Liver (tissue), 9 donors: ENCODE data around the gene HSFX4. TPM values are rescaled to one million over a fixed set of nuclear protein-coding genes. Genes with fewer than 3 reads are reported as not detected.

Source experiments
- DNase-seq: peaks from one replicate; pipeline ENCODE4 v3.0.0-alpha.2; 2017; ENCODE audit warnings: low spot score
- H3K27ac ChIP-seq, 2 donors: one replicate each; pipeline ENCODE4 v1.7.0; 2013; ENCODE audit warnings: inconsistent platforms in 2 of 2, low read length in 2 of 2, control low read depth in 1 of 2, low read depth in 1 of 2, mild to moderate bottlenecking in 1 of 2
- H3K27me3 ChIP-seq, 4 donors: one replicate each; pipeline versions ENCODE4 v1.6.1 to v1.7.0; 2013; ENCODE audit warnings: low read length in 3 of 4, inconsistent platforms in 1 of 4, mild to moderate bottlenecking in 1 of 4, moderate library complexity in 1 of 4; ENCODE audit not compliant: control insufficient read depth in 4 of 4, insufficient read depth in 4 of 4
- H3K36me3 ChIP-seq, 4 donors: one replicate each; pipeline versions ENCODE4 v1.6.1 to v1.7.0; 2013; ENCODE audit warnings: low read length in 3 of 4, mild to moderate bottlenecking in 3 of 4, low read depth in 1 of 4, moderate library complexity in 1 of 4; ENCODE audit not compliant: control insufficient read depth in 4 of 4, insufficient read depth in 3 of 4
- H3K4me1 ChIP-seq, 4 donors: one replicate each; pipeline versions ENCODE4 v1.6.1 to v1.7.0; 2013; ENCODE audit warnings: low read length in 3 of 4, mild to moderate bottlenecking in 3 of 4, moderate library complexity in 1 of 4; ENCODE audit not compliant: control insufficient read depth in 4 of 4, insufficient read depth in 4 of 4
- H3K4me3 ChIP-seq, 3 donors: one replicate each; pipeline versions ENCODE4 v1.6.1 to v1.7.0; 2013; ENCODE audit warnings: low read length in 3 of 3, control low read depth in 1 of 3, low read depth in 1 of 3, mild to moderate bottlenecking in 1 of 3
- H3K9ac ChIP-seq, 2 donors: one replicate each; pipeline ENCODE4 v1.7.0; 2013; ENCODE audit warnings: low read length in 2 of 2, mild to moderate bottlenecking in 2 of 2, moderate library complexity in 2 of 2, control low read depth in 1 of 2, low read depth in 1 of 2
- H3K9me3 ChIP-seq, 4 donors: one replicate each; pipeline versions ENCODE4 v1.6.1 to v1.7.0; 2013; ENCODE audit warnings: low read length in 3 of 4; ENCODE audit not compliant: control insufficient read depth in 4 of 4
- ATF3 ChIP-seq: IDR thresholded peaks from 2 replicates; pipeline ENCODE4 v1.6.1; 2016; ENCODE audit warnings: antibody characterized with exemption
- CTCF ChIP-seq: fragments of 150-350 bp; IDR thresholded peaks from 2 replicates; pipeline ENCODE4 v1.5.1; 2017; ENCODE audit warnings: improper control_type of control experiment, low read depth, low read length; ENCODE audit not compliant: missing input control
- EGR1 ChIP-seq, 2 donors: IDR thresholded peaks; 2 replicates each; pipeline ENCODE4 v1.6.1; 2016 to 2018; ENCODE audit warnings: antibody characterized with exemption in 2 of 2, low read depth in 2 of 2
- FOXA1 ChIP-seq: IDR thresholded peaks from 2 replicates; pipeline ENCODE4 v1.6.1; 2016; ENCODE audit warnings: antibody characterized with exemption
- FOXA2 ChIP-seq: IDR thresholded peaks from 2 replicates; pipeline ENCODE4 v1.6.1; 2016; ENCODE audit warnings: antibody characterized with exemption
- GABPA ChIP-seq, 2 donors: IDR thresholded peaks in 1 of 2; conservative IDR thresholded peaks in 1 of 2; 2 replicates each; pipeline ENCODE4 v1.6.1; 2016; ENCODE audit warnings: antibody characterized with exemption in 2 of 2, mild to moderate bottlenecking in 1 of 2, moderate library complexity in 1 of 2
- HNF4A ChIP-seq, 2 donors: conservative IDR thresholded peaks; 2 replicates each; pipeline ENCODE4 v1.6.1; 2016; ENCODE audit warnings: antibody characterized with exemption in 2 of 2, mild to moderate bottlenecking in 2 of 2
- HNF4G ChIP-seq: IDR thresholded peaks from 2 replicates; pipeline ENCODE4 v1.6.1; 2016; ENCODE audit warnings: antibody characterized with exemption
- JUND ChIP-seq, 2 donors: IDR thresholded peaks; 2 replicates each; pipeline ENCODE4 v1.6.1; 2016; ENCODE audit warnings: antibody characterized with exemption in 2 of 2
- MAX ChIP-seq: IDR thresholded peaks from 2 replicates; pipeline ENCODE4 v1.6.1; 2016; ENCODE audit warnings: antibody characterized with exemption
- NR2F2 ChIP-seq: IDR thresholded peaks from 2 replicates; pipeline ENCODE4 v1.6.1; 2016; ENCODE audit warnings: antibody characterized with exemption
- RAD21 ChIP-seq, 2 donors: IDR thresholded peaks; 2 replicates each; pipeline ENCODE4 v1.6.1; 2016; ENCODE audit warnings: antibody characterized with exemption in 2 of 2, mild to moderate bottlenecking in 2 of 2
- RXRA ChIP-seq, 2 donors: IDR thresholded peaks; 2 replicates each; pipeline ENCODE4 v1.6.1; 2017 to 2018; ENCODE audit warnings: antibody characterized with exemption in 2 of 2, mild to moderate bottlenecking in 1 of 2
- SP1 ChIP-seq: IDR thresholded peaks from 2 replicates; pipeline ENCODE4 v1.6.1; 2018; ENCODE audit warnings: antibody characterized with exemption, mild to moderate bottlenecking
- TAF1 ChIP-seq: conservative IDR thresholded peaks from 2 replicates; pipeline ENCODE4 v1.6.1; 2016; ENCODE audit warnings: antibody characterized with exemption, mild to moderate bottlenecking
- YY1 ChIP-seq: IDR thresholded peaks from 2 replicates; pipeline ENCODE4 v1.6.1; 2016; ENCODE audit warnings: antibody characterized with exemption, mild to moderate bottlenecking
- WGBS: extraction: QIAGEN DNeasy Blood & Tissue Kit; methylation state at CpG from one replicate; pipeline ENCODE4 v1.1.7; 2013; 5-methylcytosine and 5-hydroxymethylcytosine counted together
- polyA plus RNA-seq, 2 donors: library from polyadenylated mRNA; stranded (reverse) in 1 of 2; unstranded in 1 of 2; fragments of 200-250 nt in 1 of 2; fragments of >200 nt in 1 of 2; fragmentation: Nextera tagmentation in 1 of 2; extraction: Ambion mirVana in 1 of 2; gene quantifications; one replicate each; pipeline versions ENCODE4 v1.2.1 to v1.2.3, GENCODE V29; 2013 to 2015
- total RNA-seq, 2 donors: library from RNA; depleted of rRNA; stranded (reverse); fragments of >200 nt; gene quantifications; one replicate each; pipeline ENCODE4 v1.2.3, GENCODE V29; 2014
- donor health status: healthy.
- donor health status: healthy.
- donor health status: healthy.
- donor health status: healthy.
- donor health status: healthy.

HSFX4 gene
- total and polyA plus RNA-seq, 4 donors, result not detected

- Histone ChIP-seq H3K4me3 (no peak overlapping the region), H3K27ac (no peak overlapping the region), H3K9ac (no peak overlapping the region), H3K36me3 (peaks cover 2 to 11% (median 5%) of the 10 kb centered on the region in 4 donors), H3K9me3 (no peaks in the 10 kb centered on the region), H3K4me1 (no peaks in the 10 kb centered on the region), H3K27me3 (no peaks in the 10 kb centered on the region)
- TF ChIP-seq RXRA (IDR thresholded peaks at IDR 0.05) (no peak), JUND (IDR thresholded peaks at IDR 0.05) (no peak), FOXA2 (no peak), HNF4G (no peak), GABPA (IDR thresholded peaks at IDR 0.05 in 1 of 2, conservative IDR thresholded peaks at IDR 0.05 in 1 of 2) (no peak), CTCF (no peak), EGR1 (IDR thresholded peaks at IDR 0.05; ENCODE audit: low read depth in 2 of 2) (no peak), NR2F2 (no peak), HNF4A (conservative IDR thresholded peaks at IDR 0.05) (no peak), ATF3 (no peak), MAX (no peak), SP1 (no peak), RAD21 (IDR thresholded peaks at IDR 0.05) (no peak), FOXA1 (no peak), YY1 (no peak), TAF1 (no peak)
- WGBS, result 68% methylated on average over 6 of the region's 6 CpGs
- no peak for DNase-seq
Measured at GRCh38 chrX:149949743-149950436, 20.5 kb downstream of the HSFX4 start.

GRCh38 chrX:149950681-149951080 is 21.3 kb downstream of the HSFX4 start:
- no peaks in the 10 kb centered on the region for H3K9me3 ChIP-seq
- 8% methylated on average over 1 of the region's 1 CpG for WGBS

More at GRCh38 chrX:149950681-149951080, 21.3 kb downstream of the HSFX4 start:
- Histone ChIP-seq H3K4me3 (no peak overlapping the region), H3K4me1 (no peaks in the 10 kb centered on the region), H3K9ac (no peak overlapping the region), H3K27ac (no peak overlapping the region), H3K27me3 (no peaks in the 10 kb centered on the region), H3K36me3 (peaks cover 2 to 11% (median 5%) of the 10 kb centered on the region in 4 donors)
- DNase-seq, result no peak
- TF ChIP-seq FOXA1 (no peak), ATF3 (no peak), RAD21 (IDR thresholded peaks at IDR 0.05) (peak; percentile 62 to 77), CTCF (peak; percentile 32)
